ENCODE results near the gene GGTLC3.
"Not testable (repeated sequence)": the region's sequence is repeated elsewhere in the genome, so short reads cannot be mapped to it uniquely, and the experiment has no call there.

Gene GGTLC3

DNA sequence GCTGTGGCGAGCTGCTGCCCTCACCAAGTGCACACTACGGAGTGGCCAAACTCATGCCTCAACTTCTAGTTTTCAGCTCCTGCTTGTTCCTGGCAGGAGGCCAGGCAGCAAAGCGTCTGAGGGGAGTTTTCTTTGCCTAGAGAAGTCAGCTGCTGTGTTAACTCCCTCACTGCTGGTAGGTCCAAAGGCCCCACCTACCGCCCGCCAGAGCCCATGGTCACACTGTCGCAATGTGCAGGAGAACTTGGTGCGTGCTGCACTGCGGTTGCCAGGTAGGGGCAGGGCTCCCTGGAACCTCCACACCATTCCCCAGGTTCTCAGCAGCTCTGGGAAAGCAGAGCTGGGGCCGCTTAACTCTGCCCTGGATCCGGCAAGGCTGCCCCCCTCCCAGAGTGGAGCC is 5.6 kb downstream of the GGTLC3 start:
- H3K27ac ChIP-seq = not testable (repeated sequence)

GRCh38 chr22:18511327-18511726 is 6.6 kb downstream of the GGTLC3 start:
- H3K27ac ChIP-seq = not testable (repeated sequence)

DNA sequence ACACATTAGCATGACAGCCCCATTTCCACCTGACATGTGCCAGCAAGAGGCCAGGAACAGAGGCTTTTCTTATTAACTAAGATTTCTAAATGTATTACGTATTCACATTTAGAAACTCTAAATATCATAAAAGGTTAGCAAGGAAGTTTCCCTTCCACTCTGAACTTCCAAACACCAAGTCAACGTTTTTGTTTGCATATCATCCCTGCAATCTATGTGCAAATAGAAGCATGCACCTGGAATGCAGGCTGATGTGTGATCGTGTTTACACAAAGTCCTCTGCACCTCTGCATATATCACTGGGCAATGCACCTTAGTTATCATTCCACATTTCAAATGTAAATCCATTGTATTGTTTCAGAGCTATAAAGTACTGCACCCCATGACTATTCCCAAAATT is 21.7 kb downstream of the GGTLC3 start:
- H3K27ac ChIP-seq = not testable (repeated sequence)
